Neural cell (in vitro differentiated cells): ENCODE data around the gene CFAP45. TPM values are rescaled to one million over a fixed set of nuclear protein-coding genes. Genes with fewer than 3 reads are reported as not detected.

ENCODE experiments used
- H2AFZ ChIP-seq: fragments of 200-600, 300-800 bp; sonication (generic), shearing (Covaris generic); 2 replicates; pipeline ENCODE4 v1.6.0; 2014; ENCODE audit warnings: low read depth, mild to moderate bottlenecking, antibody characterized with exemption, low read length, moderate library complexity
- H3F3A ChIP-seq: fragments of 200-600 bp; shearing (Covaris generic); 2 replicates; pipeline ENCODE4 v1.6.1; 2016; ENCODE audit warnings: mild to moderate bottlenecking, moderate library complexity, mixed read lengths, antibody characterized with exemption, low read length; ENCODE audit not compliant: insufficient read depth, poor library complexity, severe bottlenecking
- H3K27ac ChIP-seq: fragments of 200-600, 300-800 bp; sonication (generic), shearing (Covaris generic); 2 replicates; pipeline ENCODE4 v1.5.1; 2014; ENCODE audit warnings: mild to moderate bottlenecking, low read length, moderate library complexity
- H3K27me3 ChIP-seq: fragments of 300-800, 200-600 bp; sonication (generic), shearing (Covaris generic); 2 replicates; pipeline ENCODE4 v1.6.0; 2014; ENCODE audit warnings: mild to moderate bottlenecking, low read depth, low read length, moderate library complexity; ENCODE audit not compliant: insufficient read depth
- H3K36me3 ChIP-seq: fragments of 300-800, 200-600 bp; sonication (generic), shearing (Covaris generic); 2 replicates; pipeline ENCODE4 v1.5.1; 2014; ENCODE audit warnings: mild to moderate bottlenecking, antibody characterized with exemption, low read length, moderate library complexity; ENCODE audit not compliant: insufficient read depth
- H3K4me2 ChIP-seq: fragments of 300-800, 200-600 bp; sonication (generic), shearing (Covaris generic); 2 replicates; pipeline ENCODE4 v1.6.0; 2014; ENCODE audit warnings: mild to moderate bottlenecking, low read length
- H3K4me3 ChIP-seq: fragments of 300-800, 200-600 bp; sonication (generic), shearing (Covaris generic); 2 replicates; pipeline ENCODE4 v1.5.1; 2014; ENCODE audit warnings: mild to moderate bottlenecking, low read length, moderate library complexity
- H3K79me2 ChIP-seq: fragments of 200-600 bp; shearing (Covaris generic); replicated peaks from 2 replicates; pipeline ENCODE4 v1.6.0; 2014; ENCODE audit warnings: mild to moderate bottlenecking, low read length, moderate library complexity; ENCODE audit not compliant: insufficient read depth
- H3K9ac ChIP-seq: fragments of 300-800, 200-600 bp; sonication (generic), shearing (Covaris generic); 2 replicates; pipeline ENCODE4 v1.6.1; 2016; ENCODE audit warnings: mild to moderate bottlenecking, low read length, mixed read lengths
- H3K9me2 ChIP-seq: fragments of 200-600 bp; shearing (Covaris generic); 2 replicates; pipeline ENCODE4 v1.6.1; 2016; ENCODE audit warnings: mild to moderate bottlenecking, low read length, mixed read lengths; ENCODE audit not compliant: insufficient read depth
- H3K9me3 ChIP-seq: fragments of 200-600, 300-800 bp; sonication (generic), shearing (Covaris generic); 2 replicates; pipeline ENCODE4 v1.6.1; 2016; ENCODE audit warnings: mild to moderate bottlenecking, mixed run types, low read length, moderate library complexity, mixed read lengths
- H4K20me1 ChIP-seq: fragments of 200-600 bp; shearing (Covaris generic); 2 replicates; pipeline ENCODE4 v1.6.1; 2016; ENCODE audit warnings: mild to moderate bottlenecking, mixed run types; ENCODE audit not compliant: insufficient read depth
- CTCF ChIP-seq: fragments of 450-650 bp; IDR thresholded peaks from 2 replicates; pipeline ENCODE4 v1.5.1; 2014; ENCODE audit warnings: antibody characterized with exemption, mild to moderate bottlenecking, moderate library complexity; ENCODE audit not compliant: poor library complexity, severe bottlenecking
- EP300 ChIP-seq: fragments of 450-650 bp; conservative IDR thresholded peaks from 2 replicates; pipeline ENCODE4 v1.6.1; 2014; ENCODE audit warnings: antibody characterized with exemption, mild to moderate bottlenecking, moderate library complexity; ENCODE audit not compliant: poor library complexity, severe bottlenecking
- EZH2 ChIP-seq: fragments of 200-600, 300-800 bp; shearing (Covaris generic), sonication (generic); IDR thresholded peaks from 2 replicates; pipeline ENCODE4 v1.6.1; 2014; ENCODE audit warnings: antibody characterized with exemption, low read length, borderline replicate concordance, mild to moderate bottlenecking; ENCODE audit not compliant: insufficient read depth, poor library complexity, severe bottlenecking
- MXI1 ChIP-seq: fragments of 450-650 bp; conservative IDR thresholded peaks from 2 replicates; pipeline ENCODE4 v1.6.1; 2014; ENCODE audit warnings: antibody characterized with exemption, mild to moderate bottlenecking; ENCODE audit not compliant: poor library complexity, severe bottlenecking
- POLR2AphosphoS5 ChIP-seq: IDR thresholded peaks from 2 replicates; pipeline ENCODE4 v1.6.1; 2012
- RAD21 ChIP-seq: fragments of 450-650 bp; conservative IDR thresholded peaks from 2 replicates; pipeline ENCODE4 v1.6.1; 2014; ENCODE audit warnings: antibody characterized with exemption, mild to moderate bottlenecking, moderate library complexity
- SMC3 ChIP-seq: fragments of 450-650 bp; conservative IDR thresholded peaks from 2 replicates; pipeline ENCODE4 v1.6.1; 2014; ENCODE audit warnings: antibody characterized with exemption, mild to moderate bottlenecking, moderate library complexity; ENCODE audit not compliant: poor library complexity
- TAF1 ChIP-seq: IDR thresholded peaks from 2 replicates; pipeline ENCODE4 v1.6.1; 2012; ENCODE audit warnings: low read depth
- polyA plus RNA-seq: library from polyadenylated mRNA; depleted of rRNA; stranded (reverse); fragments of >200 nt; gene quantifications from 2 replicates; pipeline ENCODE4 v1.2.3, GENCODE V29; 2014
- TF ChIP-seq, protein P1 (sequence below): IDR thresholded peaks from 2 replicates; pipeline ENCODE4 v1.6.1; 2012; ENCODE audit warnings: borderline replicate concordance

The CFAP45 gene
- polyA plus RNA-seq, 1 donor from 2014 or later, result 0.12 TPM

DNA sequence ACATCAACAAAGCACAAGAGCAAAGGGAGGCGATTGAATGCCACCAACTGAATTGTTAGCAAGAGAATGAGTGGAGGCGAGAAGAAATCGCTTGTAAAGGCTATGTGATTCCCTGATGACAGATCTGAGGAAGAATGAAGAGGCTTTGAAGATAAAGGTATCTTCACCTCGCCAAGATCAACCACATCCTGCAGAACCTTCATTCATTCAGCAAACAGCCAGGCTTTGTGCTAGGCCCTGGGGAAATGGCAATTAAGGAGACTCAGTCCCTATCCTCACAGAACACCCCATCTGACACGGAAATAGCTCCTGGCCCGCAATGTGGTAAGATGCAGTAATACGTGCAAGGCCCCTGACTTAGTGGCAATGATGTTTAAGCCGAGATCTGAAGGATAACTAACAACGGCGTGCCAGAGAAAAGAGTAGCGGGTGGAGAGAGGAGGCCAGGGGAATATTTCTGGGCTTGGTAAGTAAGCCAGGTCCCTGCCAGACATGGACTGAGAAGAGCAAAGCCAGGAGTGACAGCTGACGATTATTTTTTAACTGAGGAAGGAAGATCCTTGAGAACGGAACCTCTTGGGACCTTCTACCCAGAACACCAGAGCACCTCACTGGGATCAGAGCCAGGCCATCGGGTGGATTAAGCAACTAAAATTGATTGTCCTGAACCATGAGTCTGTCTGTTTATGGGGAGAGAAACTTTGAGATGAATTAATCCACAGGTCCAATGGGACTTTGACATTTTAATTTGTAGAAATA, 32.9 kb downstream of the CFAP45 start:
- no peaks in the 10 kb centered on the region for H3K36me3 ChIP-seq
- H3K9me3 ChIP-seq, result no peaks in the 10 kb centered on the region
- TF ChIP-seq POLR2AphosphoS5 (no peak), TAF1 (no peak), SMC3 (no peak), MXI1 (no peak), CTCF (no peak), EP300 (no peak), EZH2 (no peak), RAD21 (no peak)
- TF ChIP-seq, protein P1, sequence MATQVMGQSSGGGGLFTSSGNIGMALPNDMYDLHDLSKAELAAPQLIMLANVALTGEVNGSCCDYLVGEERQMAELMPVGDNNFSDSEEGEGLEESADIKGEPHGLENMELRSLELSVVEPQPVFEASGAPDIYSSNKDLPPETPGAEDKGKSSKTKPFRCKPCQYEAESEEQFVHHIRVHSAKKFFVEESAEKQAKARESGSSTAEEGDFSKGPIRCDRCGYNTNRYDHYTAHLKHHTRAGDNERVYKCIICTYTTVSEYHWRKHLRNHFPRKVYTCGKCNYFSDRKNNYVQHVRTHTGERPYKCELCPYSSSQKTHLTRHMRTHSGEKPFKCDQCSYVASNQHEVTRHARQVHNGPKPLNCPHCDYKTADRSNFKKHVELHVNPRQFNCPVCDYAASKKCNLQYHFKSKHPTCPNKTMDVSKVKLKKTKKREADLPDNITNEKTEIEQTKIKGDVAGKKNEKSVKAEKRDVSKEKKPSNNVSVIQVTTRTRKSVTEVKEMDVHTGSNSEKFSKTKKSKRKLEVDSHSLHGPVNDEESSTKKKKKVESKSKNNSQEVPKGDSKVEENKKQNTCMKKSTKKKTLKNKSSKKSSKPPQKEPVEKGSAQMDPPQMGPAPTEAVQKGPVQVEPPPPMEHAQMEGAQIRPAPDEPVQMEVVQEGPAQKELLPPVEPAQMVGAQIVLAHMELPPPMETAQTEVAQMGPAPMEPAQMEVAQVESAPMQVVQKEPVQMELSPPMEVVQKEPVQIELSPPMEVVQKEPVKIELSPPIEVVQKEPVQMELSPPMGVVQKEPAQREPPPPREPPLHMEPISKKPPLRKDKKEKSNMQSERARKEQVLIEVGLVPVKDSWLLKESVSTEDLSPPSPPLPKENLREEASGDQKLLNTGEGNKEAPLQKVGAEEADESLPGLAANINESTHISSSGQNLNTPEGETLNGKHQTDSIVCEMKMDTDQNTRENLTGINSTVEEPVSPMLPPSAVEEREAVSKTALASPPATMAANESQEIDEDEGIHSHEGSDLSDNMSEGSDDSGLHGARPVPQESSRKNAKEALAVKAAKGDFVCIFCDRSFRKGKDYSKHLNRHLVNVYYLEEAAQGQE, result no peak
- H3K4me3 ChIP-seq, result no peak overlapping the region
- H4K20me1 ChIP-seq, result no peaks in the 10 kb centered on the region
- peaks cover 1% of the 10 kb centered on the region for H3K27me3 ChIP-seq
- H3K9ac ChIP-seq, result no peak overlapping the region
- no peaks in the 10 kb centered on the region for H3K79me2 ChIP-seq
- H3K4me2 ChIP-seq, result no peak overlapping the region
- no peak overlapping the region for H2AFZ ChIP-seq
- no peaks in the 10 kb centered on the region for H3K9me2 ChIP-seq
- H3K27ac ChIP-seq, result no peak overlapping the region
- H3F3A ChIP-seq, result no peaks in the 10 kb centered on the region

DNA sequence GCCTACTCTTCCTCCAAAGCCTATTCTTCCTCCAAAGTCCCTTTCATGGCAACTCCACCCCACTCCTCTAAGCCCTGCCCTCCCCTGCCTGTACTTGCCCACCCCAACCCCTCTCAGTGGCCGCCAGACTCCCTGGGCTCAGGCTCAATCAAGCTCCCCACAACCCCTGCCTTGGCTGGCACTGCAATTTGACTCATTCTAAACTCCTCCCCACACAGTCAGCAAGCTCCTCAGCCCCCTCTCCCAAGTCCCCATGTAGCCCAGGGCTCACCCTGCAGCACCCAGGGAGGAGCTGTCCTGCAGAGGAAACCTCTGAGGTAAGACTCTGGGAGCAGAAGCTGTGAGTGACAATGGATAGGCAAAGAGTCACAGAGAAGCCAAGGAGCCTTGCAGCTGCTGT, 33.9 kb downstream of the CFAP45 start:
- no peak for TF ChIP-seq TAF1
- TF ChIP-seq, protein P1, result no peak
- no peak for TF ChIP-seq SMC3
- peaks cover 8% of the 10 kb centered on the region for H3K27me3 ChIP-seq
- H3K4me3 ChIP-seq, result no peak overlapping the region
- H2AFZ ChIP-seq, result no peak overlapping the region
- no peaks in the 10 kb centered on the region for H3K79me2 ChIP-seq
- H3K4me2 ChIP-seq, result no peak overlapping the region
- H3K9me2 ChIP-seq, result no peaks in the 10 kb centered on the region
- H3K36me3 ChIP-seq, result no peaks in the 10 kb centered on the region
- H3F3A ChIP-seq, result no peaks in the 10 kb centered on the region
- no peaks in the 10 kb centered on the region for H3K9me3 ChIP-seq
- no peak overlapping the region for H3K9ac ChIP-seq
- H3K27ac ChIP-seq, result no peak overlapping the region
- H4K20me1 ChIP-seq, result no peaks in the 10 kb centered on the region
